Measurements from ENCODE around the gene ATG4C. TPM values are rescaled to one million over a fixed set of nuclear protein-coding genes. Genes with fewer than 3 reads are reported as not detected.

Gene ATG4C
- total RNA-seq, 4 donors from 2014 or later, result 0.60 to 10.6 (median 5.5) TPM; not detected in 1

GRCh38 chr1:62900566-62900965 is 116.6 kb downstream of the ATG4C start:
- Histone ChIP-seq H3K27me3 (no peaks in the 10 kb centered on the region), H3K9me3 (no peaks in the 10 kb centered on the region), H3K4me3 (no peak overlapping the region), H3K36me3 (no peaks in the 10 kb centered on the region), H3K4me1 (no peaks in the 10 kb centered on the region), H3K27ac (no peak overlapping the region)
- TF ChIP-seq EP300 (IDR thresholded peaks at IDR 0.05; ENCODE audit: low read depth) (no peak), POLR2AphosphoS5 (IDR thresholded peaks at IDR 0.05) (no peak), CTCF (IDR thresholded peaks at IDR 0.05) (no peak), POLR2A (IDR thresholded peaks at IDR 0.05) (no peak)
- no peak for DNase-seq
- intact Hi-C loops (cut with DNase I; ENCODE audit: low total_unique reads) (no loop called here), in situ Hi-C loops (cut with MboI; ENCODE audit: low pct_ligation_motif_present in 1 of 4, low pct_unique_long_range_greater_than_20kb in 1 of 4, low sequenced_read_pairs in 3 of 4) (no loop called here)
- WGBS, 2 donors (ENCODE audit: low coverage in 1 of 2), result 67 to 93% methylated on average over 1 of the region's 1 CpG

- Histone ChIP-seq H3K27ac (no peak overlapping the region), H3K4me1 (no peaks in the 10 kb centered on the region), H3K27me3 (no peaks in the 10 kb centered on the region), H3K4me3 (no peak overlapping the region), H3K9me3 (no peaks in the 10 kb centered on the region), H3K36me3 (no peaks in the 10 kb centered on the region)
- no peak for DNase-seq
- in situ Hi-C loops (cut with MboI; ENCODE audit: low pct_ligation_motif_present in 1 of 4, low pct_unique_long_range_greater_than_20kb in 1 of 4, low sequenced_read_pairs in 3 of 4), result no loop called here
- TF ChIP-seq EP300 (IDR thresholded peaks at IDR 0.05; ENCODE audit: low read depth) (no peak), CTCF (IDR thresholded peaks at IDR 0.05) (no peak), POLR2AphosphoS5 (IDR thresholded peaks at IDR 0.05) (no peak), POLR2A (IDR thresholded peaks at IDR 0.05) (no peak)
- intact Hi-C loops (cut with DNase I; ENCODE audit: low total_unique reads), result no loop called here
- WGBS, 2 donors (ENCODE audit: low coverage in 1 of 2), result 57 to 71% methylated on average over 1 of the region's 1 CpG
Measured at GRCh38 chr1:62901650-62902049, 117.7 kb downstream of the ATG4C start.

GRCh38 chr1:62903522-62903921 is 119.6 kb downstream of the ATG4C start:
- DNase-seq, result no peak
- Histone ChIP-seq H3K27ac (no peak overlapping the region), H3K4me1 (no peaks in the 10 kb centered on the region), H3K4me3 (no peak overlapping the region), H3K9me3 (no peaks in the 10 kb centered on the region), H3K27me3 (no peaks in the 10 kb centered on the region), H3K36me3 (no peaks in the 10 kb centered on the region)
- intact Hi-C loops (cut with DNase I; ENCODE audit: low total_unique reads), result no loop called here
- 89 to 90% methylated on average over 10 to 12 of the region's 12 CpGs for WGBS, 2 donors (ENCODE audit: low coverage in 1 of 2)
- TF ChIP-seq POLR2AphosphoS5 (IDR thresholded peaks at IDR 0.05), result no peak
- no peak for TF ChIP-seq EP300 (IDR thresholded peaks at IDR 0.05; ENCODE audit: low read depth)
- TF ChIP-seq CTCF (IDR thresholded peaks at IDR 0.05), result no peak
- no peak for TF ChIP-seq POLR2A (IDR thresholded peaks at IDR 0.05)
- in situ Hi-C loops (cut with MboI; ENCODE audit: low pct_ligation_motif_present in 1 of 4, low pct_unique_long_range_greater_than_20kb in 1 of 4, low sequenced_read_pairs in 3 of 4), result no loop called here

- no peaks in the 10 kb centered on the region for H3K27me3 ChIP-seq
- H3K27ac ChIP-seq, result no peak overlapping the region
- H3K36me3 ChIP-seq, result no peaks in the 10 kb centered on the region
- intact Hi-C loops (cut with DNase I; ENCODE audit: low total_unique reads), result no loop called here
- no peaks in the 10 kb centered on the region for H3K9me3 ChIP-seq
- TF ChIP-seq POLR2AphosphoS5 (IDR thresholded peaks at IDR 0.05) (no peak), POLR2A (IDR thresholded peaks at IDR 0.05) (no peak), EP300 (IDR thresholded peaks at IDR 0.05; ENCODE audit: low read depth) (no peak), CTCF (IDR thresholded peaks at IDR 0.05) (no peak)
- in situ Hi-C loops (cut with MboI; ENCODE audit: low pct_ligation_motif_present in 1 of 4, low pct_unique_long_range_greater_than_20kb in 1 of 4, low sequenced_read_pairs in 3 of 4), result no loop called here
- DNase-seq, result no peak
- 74 to 78% methylated on average over 8 of the region's 8 CpGs for WGBS, 2 donors (ENCODE audit: low coverage in 1 of 2)
- H3K4me1 ChIP-seq, result no peaks in the 10 kb centered on the region
- no peak overlapping the region for H3K4me3 ChIP-seq
Measured at GRCh38 chr1:62903982-62904855, 120.3 kb downstream of the ATG4C start.

Measured in transverse colon (tissue), 4 donors.